A549 (cell line): Measurements from ENCODE around the gene BNC1.

Source experiments
- RAD21 ChIP-seq, 2 experiments: fragments of >200 bp in 1 of 2; sonication (Bioruptor Twin) in 1 of 2; formaldehyde crosslinking in 1 of 2; IDR thresholded peaks in 1 of 2; conservative IDR thresholded peaks in 1 of 2; 2 replicates in 1 of 2; 3 replicates in 1 of 2; pipeline ENCODE4 v1.6.1; 2012 to 2018; ENCODE audit warnings: inconsistent platforms in 1 of 2
- TP53 ChIP-seq: fragments of 250-450 bp; sonication (Bioruptor Pico); IDR thresholded peaks from 2 replicates; pipeline ENCODE4 v1.5.0; 2021; ENCODE audit warnings: mild to moderate bottlenecking, moderate library complexity
- TF ChIP-seq, protein P1 (sequence below): fragments of >200 bp; sonication (Bioruptor Twin); formaldehyde crosslinking; IDR thresholded peaks from 3 replicates; pipeline ENCODE4 v1.5.1; 2016

DNA sequence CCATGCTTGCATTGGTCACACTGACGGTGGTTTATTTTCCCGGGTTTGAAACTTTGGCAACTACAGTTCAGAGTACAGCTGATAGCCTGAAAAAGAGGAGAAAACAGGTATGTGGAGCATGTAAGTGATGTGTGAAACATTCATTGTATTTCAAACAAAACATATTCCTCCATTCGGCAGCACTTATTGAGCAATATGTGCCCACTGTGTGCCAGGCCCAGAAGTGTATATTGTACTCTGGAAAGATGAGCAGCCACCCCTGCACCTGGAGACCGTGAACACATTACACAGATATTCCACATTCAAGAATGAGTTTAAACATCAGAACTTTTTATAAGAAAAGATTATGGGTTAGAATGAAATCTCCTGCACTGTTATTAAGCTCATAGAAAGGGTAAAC, 16.3 kb downstream of the BNC1 start:
- TF ChIP-seq TP53 (CRISPR knock-in tag) (no peak), RAD21 (conservative IDR thresholded peaks at IDR 0.05 in 1 of 2, IDR thresholded peaks at IDR 0.05 in 1 of 2) (no peak)
- TF ChIP-seq, protein P1, sequence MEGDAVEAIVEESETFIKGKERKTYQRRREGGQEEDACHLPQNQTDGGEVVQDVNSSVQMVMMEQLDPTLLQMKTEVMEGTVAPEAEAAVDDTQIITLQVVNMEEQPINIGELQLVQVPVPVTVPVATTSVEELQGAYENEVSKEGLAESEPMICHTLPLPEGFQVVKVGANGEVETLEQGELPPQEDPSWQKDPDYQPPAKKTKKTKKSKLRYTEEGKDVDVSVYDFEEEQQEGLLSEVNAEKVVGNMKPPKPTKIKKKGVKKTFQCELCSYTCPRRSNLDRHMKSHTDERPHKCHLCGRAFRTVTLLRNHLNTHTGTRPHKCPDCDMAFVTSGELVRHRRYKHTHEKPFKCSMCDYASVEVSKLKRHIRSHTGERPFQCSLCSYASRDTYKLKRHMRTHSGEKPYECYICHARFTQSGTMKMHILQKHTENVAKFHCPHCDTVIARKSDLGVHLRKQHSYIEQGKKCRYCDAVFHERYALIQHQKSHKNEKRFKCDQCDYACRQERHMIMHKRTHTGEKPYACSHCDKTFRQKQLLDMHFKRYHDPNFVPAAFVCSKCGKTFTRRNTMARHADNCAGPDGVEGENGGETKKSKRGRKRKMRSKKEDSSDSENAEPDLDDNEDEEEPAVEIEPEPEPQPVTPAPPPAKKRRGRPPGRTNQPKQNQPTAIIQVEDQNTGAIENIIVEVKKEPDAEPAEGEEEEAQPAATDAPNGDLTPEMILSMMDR, result no peak
